Stomach (tissue), 9 donors: ENCODE results near the gene SCARB1. TPM values are rescaled to one million over a fixed set of nuclear protein-coding genes. Genes with fewer than 3 reads are reported as not detected.

Experiments used
- DNase-seq, 2 donors: peaks; one replicate each; pipeline versions ENCODE4 v3.0.0 to v3.0.0-alpha.2; 2013 to 2019
- H3K27ac ChIP-seq, 5 donors: fragments of 200-600 bp in 4 of 5; sonication (generic) in 4 of 5; one replicate each; pipeline ENCODE4 v1.5.1; 2013 to 2019; ENCODE audit warnings: mild to moderate bottlenecking in 1 of 5, moderate library complexity in 1 of 5
- H3K27me3 ChIP-seq, 3 donors: fragments of 200-600 bp; sonication (generic); one replicate each; pipeline ENCODE4 v1.5.1; 2017 to 2019; ENCODE audit warnings: mixed run types in 1 of 3
- H3K36me3 ChIP-seq, 4 donors: fragments of 200-600 bp; sonication (generic); 1 replicate in 3 of 4; 2 replicates in 1 of 4; pipeline ENCODE4 v1.5.1; 2016 to 2019
- H3K4me1 ChIP-seq, 4 donors: fragments of 200-600 bp; sonication (generic); one replicate each; pipeline ENCODE4 v1.5.1; 2016 to 2019
- H3K4me3 ChIP-seq, 4 donors: fragments of 200-600 bp; sonication (generic) in 3 of 4; one replicate each; pipeline ENCODE4 v1.5.1; 2016 to 2019; ENCODE audit warnings: mild to moderate bottlenecking in 1 of 4
- H3K9me3 ChIP-seq, 4 donors: fragments of 200-600 bp; sonication (generic); one replicate each; pipeline ENCODE4 v1.5.1; 2016 to 2019
- CTCF ChIP-seq, 7 experiments: fragments of 450-650 bp in 4 of 7; fragments of 200-600 bp in 3 of 7; sonication (generic) in 3 of 7; IDR thresholded peaks; one replicate each; pipeline ENCODE4 v1.5.1; 2016 to 2019; ENCODE audit warnings: antibody characterized with exemption in 7 of 7, control low read depth in 2 of 7, mild to moderate bottlenecking in 1 of 7
- EP300 ChIP-seq: sonication (generic); formaldehyde crosslinking; IDR thresholded peaks from one replicate; pipeline ENCODE4 v1.6.1; 2017; ENCODE audit warnings: antibody characterized with exemption
- POLR2A ChIP-seq, 4 donors: fragments of 450-650 bp; IDR thresholded peaks; one replicate each; pipeline ENCODE4 v1.6.1; 2016; ENCODE audit warnings: antibody characterized with exemption in 4 of 4, control low read depth in 2 of 4, mild to moderate bottlenecking in 1 of 4, moderate library complexity in 1 of 4
- POLR2AphosphoS5 ChIP-seq, 3 donors: sonication (generic); formaldehyde crosslinking; IDR thresholded peaks; one replicate each; pipeline ENCODE4 v1.6.1; 2016; ENCODE audit warnings: antibody characterized with exemption in 3 of 3
- WGBS, 5 donors: extraction: QIAGEN DNeasy Blood & Tissue Kit in 3 of 5; methylation state at CpG; one replicate each; pipeline versions ENCODE4 v1.1.5 to v1.1.7; 2013 to 2018; 5-methylcytosine and 5-hydroxymethylcytosine counted together
- intact Hi-C: fragments of 100-400 bp; cut with DNase I; formaldehyde crosslinking; loops from one replicate; pipeline ENCODE4 v1.15.1; 2023; ENCODE audit warnings: low total_unique reads
- polyA plus RNA-seq, 3 donors: library from polyadenylated mRNA; stranded (reverse); fragments of 200-250 nt; gene quantifications; one replicate each; pipeline ENCODE4 v1.2.3, GENCODE V29; 2013
- total RNA-seq, 5 donors: library from RNA; depleted of rRNA; stranded (reverse); fragments of >200 nt; gene quantifications; one replicate each; pipeline versions ENCODE4 v1.1.0 to v1.2.3, GENCODE V29; 2014 to 2016
- donor health status: healthy with polysubstance abuse.
- donor health status: Bipolar disorder and iron deficiency.
- donor health status: healthy.

SCARB1 gene
- total and polyA plus RNA-seq, 8 donors = 2.9 to 63.7 (median 8.8) TPM

DNA sequence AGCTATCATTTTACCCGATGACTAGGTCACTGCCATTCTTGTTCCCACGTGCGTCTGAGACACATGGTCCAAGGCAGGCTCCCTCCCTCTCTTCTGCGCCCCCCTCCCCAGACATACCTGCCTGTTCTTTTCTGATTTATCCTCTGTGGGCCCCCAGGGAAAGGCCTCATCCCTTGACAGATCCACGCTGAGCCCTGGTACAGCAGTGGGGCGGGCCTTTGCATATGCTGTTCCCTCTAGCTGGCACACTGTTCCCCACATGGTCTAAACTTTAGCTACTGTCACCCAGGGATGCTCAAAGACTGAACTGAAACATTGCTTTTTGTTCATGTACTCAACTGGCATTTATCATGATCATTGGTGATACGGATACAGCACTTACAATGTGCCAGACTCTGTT, 122.5 kb downstream of the SCARB1 start:
- peaks cover 49 to 89% (median 76%) of the 10 kb centered on the region in 4 donors for H3K4me1 ChIP-seq
- H3K4me3 ChIP-seq = no peak overlapping the region
- no peak for DNase-seq
- no peaks in the 10 kb centered on the region for H3K27me3 ChIP-seq
- WGBS, 5 donors = 70 to 87% (median 80%) methylated on average over 7 of the region's 7 CpGs
- TF ChIP-seq CTCF (IDR thresholded peaks at IDR 0.05) (no peak), POLR2AphosphoS5 (IDR thresholded peaks at IDR 0.05) (no peak), EP300 (no peak), POLR2A (IDR thresholded peaks at IDR 0.05) (no peak)
- peaks cover 0 to 5% (median 0%) of the 10 kb centered on the region in 4 donors for H3K9me3 ChIP-seq
- H3K36me3 ChIP-seq = no peaks in the 10 kb centered on the region
- peak overlapping the region; percentile 70 to 91 (median 90) for H3K27ac ChIP-seq
- intact Hi-C loops = no loop called here

GRCh38 chr12:124740691-124741137, 123.0 kb downstream of the SCARB1 start:
- TF ChIP-seq EP300 (peak; percentile 26), POLR2AphosphoS5 (IDR thresholded peaks at IDR 0.05) (peak in 2 of 3 donors; percentile 5 to 57), POLR2A (IDR thresholded peaks at IDR 0.05) (no peak), CTCF (IDR thresholded peaks at IDR 0.05) (peak in 1 of 7 experiments; percentile 7)
- WGBS, 5 donors = 9 to 40% (median 30%) methylated on average over 8 to 11 of the region's 11 CpGs
- H3K4me1 ChIP-seq = peaks cover 44 to 89% (median 74%) of the 10 kb centered on the region in 4 donors

GRCh38 chr12:124739953-124740561, 123.6 kb downstream of the SCARB1 start:
- Histone ChIP-seq H3K36me3 (no peaks in the 10 kb centered on the region), H3K27me3 (no peaks in the 10 kb centered on the region), H3K4me3 (no peak overlapping the region), H3K9me3 (peaks cover 0 to 5% (median 0%) of the 10 kb centered on the region in 4 donors), H3K4me1 (peaks cover 44 to 84% (median 70%) of the 10 kb centered on the region in 4 donors), H3K27ac (peak overlapping the region in 4 of 5 donors; percentile 89 to 91 (median 90))
- no peak for DNase-seq
- WGBS, 5 donors = 75 to 87% (median 79%) methylated on average over 5 of the region's 5 CpGs
- TF ChIP-seq POLR2AphosphoS5 (IDR thresholded peaks at IDR 0.05) = no peak
- no peak for TF ChIP-seq POLR2A (IDR thresholded peaks at IDR 0.05)
- TF ChIP-seq CTCF (IDR thresholded peaks at IDR 0.05) = no peak
- TF ChIP-seq EP300 = no peak
- intact Hi-C loops = no loop called here

More at GRCh38 chr12:124740691-124741137, 123.0 kb downstream of the SCARB1 start:
- Histone ChIP-seq H3K27me3 (no peaks in the 10 kb centered on the region), H3K36me3 (no peaks in the 10 kb centered on the region), H3K4me3 (no peak overlapping the region), H3K9me3 (peaks cover 0 to 5% (median 0%) of the 10 kb centered on the region in 4 donors), H3K27ac (peak overlapping the region; percentile 70 to 91 (median 90))
- DNase-seq = peak; percentile 67 to 78
- intact Hi-C loops = no loop called here

GRCh38 chr12:124738636-124739467, 124.8 kb downstream of the SCARB1 start:
- peak overlapping the region; percentile 22 to 91 (median 89) for H3K27ac ChIP-seq
- H3K4me1 ChIP-seq = peaks cover 44 to 74% (median 64%) of the 10 kb centered on the region in 4 donors
- TF ChIP-seq CTCF (IDR thresholded peaks at IDR 0.05) (no peak), POLR2AphosphoS5 (IDR thresholded peaks at IDR 0.05) (peak in 2 of 3 donors; percentile 22 to 58)
- DNase-seq = peak; percentile 73 to 85
- H3K4me3 ChIP-seq = no peak overlapping the region
- H3K27me3 ChIP-seq = no peaks in the 10 kb centered on the region
- whole genome bisulfite sequencing, 5 donors = 30 to 57% (median 47%) methylated on average over 33 to 34 of the region's 34 CpGs
- H3K36me3 ChIP-seq = no peaks in the 10 kb centered on the region
- peaks cover 0 to 5% (median 0%) of the 10 kb centered on the region in 4 donors for H3K9me3 ChIP-seq
- intact Hi-C loops = no loop called here
